Activated CD4-positive, CD25-positive, alpha-beta regulatory T cell treated with anti-CD3 and anti-CD28 coated beads, Interleukin-2, amount 50 U/mL, for 72 hours (primary cell): ENCODE results near the gene FDXR.
"Not testable (repeated sequence)": the region's sequence is repeated elsewhere in the genome, so short reads cannot be mapped to it uniquely, and the experiment has no call there.

Experiments
- DNase-seq: peaks from one replicate; pipeline ENCODE4 v3.0.0; 2021

FDXR gene

GRCh38 chr17:74871356-74872076, 1.3 kb downstream of the FDXR start:
- no peak for DNase-seq

GRCh38 chr17:74870512-74870911, 2.3 kb downstream of the FDXR start:
- DNase-seq = no peak

GRCh38 chr17:74870028-74870427, 2.8 kb downstream of the FDXR start:
- not testable (repeated sequence) for DNase-seq

- no peak for DNase-seq
Measured at GRCh38 chr17:74868908-74869255, 3.9 kb downstream of the FDXR start.

- no peak for DNase-seq
Measured at GRCh38 chr17:74868251-74868907, 4.4 kb downstream of the FDXR start.

GRCh38 chr17:74866198-74866835, 6.5 kb downstream of the FDXR start:
- DNase-seq = no peak

GRCh38 chr17:74865504-74866197, 7.1 kb downstream of the FDXR start:
- DNase-seq = no peak

GRCh38 chr17:74864866-74865395, 7.9 kb downstream of the FDXR start:
- peak; percentile 75 for DNase-seq

- DNase-seq = no peak
Measured at GRCh38 chr17:74864297-74864865, 8.4 kb downstream of the FDXR start.

GRCh38 chr17:74863420-74864296, 9.1 kb downstream of the FDXR start:
- no peak for DNase-seq

- DNase-seq = no peak
Measured at GRCh38 chr17:74862919-74863318, 9.9 kb downstream of the FDXR start.

GRCh38 chr17:74862108-74862901, 10.5 kb downstream of the FDXR start:
- DNase-seq = peak; percentile 62

GRCh38 chr17:74861662-74862107, 11.1 kb downstream of the FDXR start:
- DNase-seq = no peak

GRCh38 chr17:74860872-74861661, 11.7 kb downstream of the FDXR start:
- DNase-seq = no peak

GRCh38 chr17:74860229-74860871, 12.4 kb downstream of the FDXR start:
- DNase-seq = no peak

GRCh38 chr17:74859459-74860228, 13.2 kb downstream of the FDXR start, which contains the start of gene GRIN2C:
TSS of gene GRIN2C (minus strand) at chr17:74859885. CDS start at chr17:74855092, 4,793 bp downstream.
- no peak for DNase-seq

- DNase-seq = no peak
Measured at GRCh38 chr17:74858672-74859458, 13.9 kb downstream of the FDXR start.

- no peak for DNase-seq
Measured at GRCh38 chr17:74857191-74857590, 15.6 kb downstream of the FDXR start.
